ENCODE data around the gene HRH1.
"Not testable (repeated sequence)": the region's sequence is repeated elsewhere in the genome, so short reads cannot be mapped to it uniquely, and the experiment has no call there.

Gene HRH1, protein sequence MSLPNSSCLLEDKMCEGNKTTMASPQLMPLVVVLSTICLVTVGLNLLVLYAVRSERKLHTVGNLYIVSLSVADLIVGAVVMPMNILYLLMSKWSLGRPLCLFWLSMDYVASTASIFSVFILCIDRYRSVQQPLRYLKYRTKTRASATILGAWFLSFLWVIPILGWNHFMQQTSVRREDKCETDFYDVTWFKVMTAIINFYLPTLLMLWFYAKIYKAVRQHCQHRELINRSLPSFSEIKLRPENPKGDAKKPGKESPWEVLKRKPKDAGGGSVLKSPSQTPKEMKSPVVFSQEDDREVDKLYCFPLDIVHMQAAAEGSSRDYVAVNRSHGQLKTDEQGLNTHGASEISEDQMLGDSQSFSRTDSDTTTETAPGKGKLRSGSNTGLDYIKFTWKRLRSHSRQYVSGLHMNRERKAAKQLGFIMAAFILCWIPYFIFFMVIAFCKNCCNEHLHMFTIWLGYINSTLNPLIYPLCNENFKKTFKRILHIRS

GRCh38 chr3:11154036-11154952, at the start of gene HRH1:
Gene HRH1 (plus strand): TSS chr3:11154493. CDS start chr3:11259038, 104,545 bp downstream.
- no peak for DNase-seq (ENCODE audit: low read depth)

DNA sequence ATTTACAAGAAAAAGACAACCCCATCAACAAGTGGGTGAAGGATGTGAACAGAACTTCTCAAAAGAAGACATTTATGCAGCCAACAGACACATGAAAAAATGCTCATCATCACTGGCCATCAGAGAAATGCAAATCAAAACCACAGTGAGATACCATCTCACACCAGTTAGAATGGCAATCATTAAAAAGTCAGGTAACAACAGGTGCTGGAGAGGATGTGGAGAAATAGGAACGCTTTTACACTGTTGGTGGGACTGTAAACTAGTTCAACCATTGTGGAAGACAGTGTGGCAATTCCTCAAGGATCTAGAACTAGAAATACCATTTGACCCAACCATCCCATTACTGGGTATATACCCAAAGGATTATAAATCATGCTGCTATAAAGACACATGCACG, 41.0 kb upstream of the HRH1 start:
- DNase-seq (ENCODE audit: low read depth): not testable (repeated sequence)

GRCh38 chr3:11115548-11115947, 38.7 kb upstream of the HRH1 start:
- no peak for DNase-seq (ENCODE audit: low read depth)

DNA sequence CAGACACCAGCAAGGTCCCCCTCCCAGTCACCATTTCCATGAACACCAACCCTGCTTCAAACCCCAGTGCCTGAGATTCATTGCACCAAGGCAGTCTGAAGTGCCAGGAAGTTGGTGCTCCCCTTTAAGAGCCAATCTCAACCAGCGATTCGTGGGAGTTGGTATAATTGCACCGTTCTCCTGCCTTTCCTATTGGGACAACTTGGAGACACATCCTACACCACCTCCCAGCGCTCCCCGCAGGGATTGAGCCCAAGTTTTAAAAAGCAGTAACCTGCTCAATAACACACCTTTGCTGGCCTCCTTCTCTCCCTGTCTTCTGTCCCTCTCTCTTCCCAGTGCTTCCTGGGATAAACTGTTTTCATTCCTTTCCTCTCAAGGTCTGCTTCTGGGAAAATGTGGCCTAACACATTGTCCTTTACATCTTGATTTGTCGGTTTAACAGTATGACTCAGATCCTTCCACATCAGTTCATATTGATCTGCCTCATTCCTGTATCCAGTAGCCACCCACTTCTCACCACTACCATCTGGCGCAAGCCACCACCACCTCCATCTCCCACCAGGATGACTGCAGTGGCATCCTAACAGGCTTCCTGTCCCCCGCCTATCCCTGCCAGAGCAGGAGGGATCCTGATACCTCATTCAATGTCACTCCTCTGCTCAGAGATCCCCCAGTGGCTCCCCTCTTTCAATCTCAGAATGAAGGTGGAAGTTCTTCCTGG, 37.8 kb upstream of the HRH1 start:
- DNase-seq (ENCODE audit: low read depth): no peak

DNA sequence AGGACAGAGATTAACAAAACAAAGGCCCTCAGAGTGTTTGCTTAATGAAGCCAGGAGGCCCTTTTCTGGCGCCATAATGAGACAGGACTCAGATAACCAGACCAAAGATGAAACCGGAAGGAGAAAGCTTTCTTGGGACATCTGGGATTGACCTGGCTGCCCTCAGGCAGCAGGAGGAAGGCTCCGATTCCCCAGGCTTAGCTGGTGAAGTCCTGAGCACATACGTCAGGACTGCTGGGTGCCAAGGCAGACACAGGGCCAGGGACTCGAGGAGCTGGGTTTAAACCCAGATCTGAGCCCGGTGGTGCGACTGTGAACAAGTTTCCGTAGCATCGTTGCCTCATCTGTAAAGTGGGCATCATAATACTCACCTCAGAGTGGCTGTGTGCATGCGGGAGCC, 36.7 kb upstream of the HRH1 start:
- DNase-seq (ENCODE audit: low read depth): no peak

DNA sequence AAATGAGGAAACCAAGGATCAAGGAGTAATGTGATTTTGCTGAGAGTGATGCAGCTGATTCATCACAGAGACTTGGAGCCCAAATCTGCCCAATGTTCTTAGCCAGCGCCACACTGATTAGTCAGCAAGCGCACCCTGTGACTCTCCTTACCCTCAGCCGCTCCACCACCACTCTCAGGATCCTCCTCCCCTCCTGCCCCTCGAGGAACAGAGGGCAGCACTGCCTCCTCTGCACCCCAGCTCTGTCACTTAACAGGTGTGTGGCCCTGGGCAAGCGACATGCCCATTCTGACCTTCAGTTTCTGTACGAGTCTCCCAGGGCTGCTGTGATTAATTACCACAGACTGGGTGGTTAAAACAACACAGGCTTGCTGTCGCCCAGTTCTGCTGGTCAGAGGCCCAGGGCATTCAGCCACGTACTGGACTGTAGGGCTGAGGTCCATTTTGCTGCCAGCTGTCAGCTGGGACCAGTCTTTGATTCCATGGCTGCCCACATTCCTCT, 36.1 kb upstream of the HRH1 start:
- no peak for DNase-seq (ENCODE audit: low read depth)

GRCh38 chr3:11120091-11120805, 34.0 kb upstream of the HRH1 start:
- no peak for DNase-seq (ENCODE audit: low read depth)

- no peak for DNase-seq (ENCODE audit: low read depth)
Measured at GRCh38 chr3:11126653-11127052, 27.6 kb upstream of the HRH1 start.

- DNase-seq (ENCODE audit: low read depth): no peak
Measured at GRCh38 chr3:11128682-11129632, 25.3 kb upstream of the HRH1 start.

GRCh38 chr3:11130385-11130784, 23.9 kb upstream of the HRH1 start:
- DNase-seq (ENCODE audit: low read depth): no peak

DNA sequence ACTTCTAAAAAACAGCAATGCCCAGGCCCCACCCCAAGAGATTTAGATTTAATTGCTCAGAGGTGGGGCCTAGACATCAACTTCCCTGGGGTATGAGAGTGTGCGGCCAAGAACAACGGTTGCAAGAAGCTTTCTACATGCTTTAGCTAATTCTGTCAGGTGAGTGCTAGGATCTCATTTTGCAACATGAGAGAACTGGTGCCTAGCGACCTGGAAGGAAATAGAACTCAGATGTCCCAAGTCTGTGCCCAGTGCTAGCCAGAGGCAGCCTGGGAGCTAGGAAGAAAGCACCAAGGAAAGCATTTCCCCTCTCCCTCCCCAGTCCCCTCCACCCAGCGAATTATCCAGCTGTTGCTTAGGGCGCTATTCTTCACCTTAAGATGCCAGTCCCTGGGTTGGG, 22.9 kb upstream of the HRH1 start:
- DNase-seq (ENCODE audit: low read depth): no peak

DNA sequence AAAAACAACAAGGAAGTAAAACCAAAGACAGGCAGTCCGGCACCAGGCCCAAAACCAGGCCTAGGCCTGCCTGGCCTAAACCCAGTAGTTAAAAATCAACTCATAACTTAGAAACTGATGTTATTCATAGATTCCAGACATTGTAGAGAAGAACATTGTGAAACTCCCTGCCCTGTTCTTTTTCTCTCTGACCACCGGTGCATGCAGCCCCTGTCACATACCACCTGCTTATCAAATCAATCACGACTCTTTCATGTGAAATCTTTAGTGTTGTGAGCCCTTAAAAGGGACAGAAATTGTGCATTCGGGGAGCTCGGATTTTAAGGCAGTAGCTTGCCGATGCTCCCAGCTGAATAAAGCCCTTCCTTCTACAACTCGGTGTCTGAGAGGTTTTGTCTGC, 22.4 kb upstream of the HRH1 start:
- DNase-seq (ENCODE audit: low read depth): not testable (repeated sequence)

GRCh38 chr3:11132861-11133260, 21.4 kb upstream of the HRH1 start:
- DNase-seq (ENCODE audit: low read depth): no peak

- no peak for DNase-seq (ENCODE audit: low read depth)
Measured at GRCh38 chr3:11134794-11135193, 19.5 kb upstream of the HRH1 start.

GRCh38 chr3:11136116-11136515, 18.2 kb upstream of the HRH1 start:
- DNase-seq (ENCODE audit: low read depth): no peak

DNA sequence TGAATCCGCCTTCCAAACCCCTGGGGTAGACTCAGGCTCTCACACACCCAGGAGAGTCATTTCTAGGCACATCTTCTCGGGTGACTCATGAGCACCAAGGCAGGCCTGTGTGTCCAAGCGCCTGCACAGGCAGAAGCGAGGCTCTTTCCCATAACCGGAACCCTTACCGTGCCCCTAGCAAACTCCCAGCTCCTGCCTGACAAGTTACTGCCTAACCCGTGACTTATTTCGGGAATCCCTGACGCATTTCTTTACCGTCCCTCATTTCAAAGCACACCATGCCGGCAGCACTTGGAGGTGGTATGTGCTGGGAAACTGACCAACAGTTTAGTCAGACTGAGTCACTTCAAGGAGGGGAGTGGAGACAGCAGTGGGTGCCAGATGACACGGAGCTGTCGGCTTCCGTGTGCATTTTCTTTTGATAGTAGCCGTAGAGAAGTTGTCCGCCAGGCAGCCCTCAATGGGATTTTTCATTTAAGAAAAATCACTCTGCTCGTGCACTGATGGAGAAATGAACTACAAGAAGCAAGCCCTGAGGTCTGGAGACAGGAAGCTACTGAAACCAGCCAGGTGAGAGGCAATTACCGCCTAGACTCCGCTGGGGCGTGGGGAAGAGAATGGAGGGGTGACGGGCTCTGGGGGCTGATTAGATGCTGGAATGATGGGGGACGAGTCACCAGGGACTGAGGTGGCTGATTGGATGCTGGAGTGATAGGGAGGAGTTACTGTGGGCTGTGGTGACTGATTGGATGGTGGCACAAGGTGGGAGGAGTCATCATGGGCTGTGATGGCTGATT, 17.3 kb upstream of the HRH1 start:
- DNase-seq (ENCODE audit: low read depth): no peak

- no peak for DNase-seq (ENCODE audit: low read depth)
Measured at GRCh38 chr3:11137627-11137959, 16.7 kb upstream of the HRH1 start.

GRCh38 chr3:11138371-11138770, 15.9 kb upstream of the HRH1 start:
- no peak for DNase-seq (ENCODE audit: low read depth)

DNA sequence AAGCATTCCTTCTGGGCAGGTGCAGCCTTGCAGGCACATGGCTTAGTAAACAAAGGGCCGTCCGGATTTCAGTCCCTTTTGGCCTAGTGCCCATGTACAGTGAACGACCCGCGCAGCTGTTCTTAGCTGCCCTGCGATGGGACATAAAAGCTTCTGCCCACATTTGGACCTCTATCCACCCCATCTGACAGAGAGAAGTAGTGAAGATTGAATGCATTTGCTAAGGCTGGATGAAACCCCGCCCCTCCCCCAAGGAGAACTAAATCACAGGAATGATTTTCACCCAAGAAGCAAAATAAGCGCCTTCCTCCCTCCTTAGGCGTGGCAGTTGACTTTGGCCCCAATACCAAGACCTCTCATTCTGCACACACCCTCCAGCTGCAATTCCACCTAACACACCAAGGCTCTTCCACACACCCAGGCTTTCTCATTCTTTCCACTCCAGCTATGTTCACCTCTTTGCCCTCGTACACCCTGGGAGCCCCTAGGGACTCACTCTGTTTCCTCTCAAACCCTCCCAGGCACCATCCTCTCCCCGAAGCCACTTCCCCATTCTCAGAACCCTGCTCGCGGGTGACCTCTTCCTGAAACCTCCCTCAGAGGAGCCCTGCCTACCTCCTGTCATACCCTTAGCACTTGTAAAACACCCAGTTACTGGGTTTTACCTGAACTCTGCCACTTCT, 14.1 kb upstream of the HRH1 start:
- no peak for DNase-seq (ENCODE audit: low read depth)
